Spleen (tissue), 11 donors: ENCODE data around the gene WNT8A. TPM values are rescaled to one million over a fixed set of nuclear protein-coding genes. Genes with fewer than 3 reads are reported as not detected.

Experiments
- DNase-seq: peaks from one replicate; pipeline ENCODE4 v3.0.0-alpha.2; 2020
- H3K27ac ChIP-seq, 8 donors: fragments of 200-600 bp; sonication (generic) in 7 of 8; 1 replicate in 4 of 8; 2 replicates in 4 of 8; pipeline versions ENCODE4 v1.5.0 to v1.8.0; 2016 to 2021; ENCODE audit warnings: inconsistent platforms in 4 of 8, mild to moderate bottlenecking in 4 of 8, moderate library complexity in 1 of 8
- H3K27me3 ChIP-seq, 7 donors: fragments of 200-600 bp; sonication (generic) in 6 of 7; replicated peaks in 1 of 7; 1 replicate in 4 of 7; 2 replicates in 3 of 7; pipeline versions ENCODE4 v1.5.0 to v1.8.0; 2016 to 2021; ENCODE audit warnings: inconsistent platforms in 3 of 7, mild to moderate bottlenecking in 1 of 7
- H3K36me3 ChIP-seq, 6 donors: fragments of 200-600 bp; sonication (generic) in 5 of 6; 1 replicate in 4 of 6; 2 replicates in 2 of 6; pipeline versions ENCODE4 v1.5.0 to v1.8.0; 2016 to 2021; ENCODE audit warnings: inconsistent platforms in 2 of 6
- H3K4me1 ChIP-seq, 6 donors: fragments of 200-600 bp; sonication (generic) in 5 of 6; 1 replicate in 3 of 6; 2 replicates in 3 of 6; pipeline versions ENCODE4 v1.5.0 to v1.8.0; 2016 to 2021; ENCODE audit warnings: inconsistent platforms in 3 of 6
- H3K4me3 ChIP-seq, 8 donors: fragments of 200-600 bp; sonication (generic) in 7 of 8; 1 replicate in 4 of 8; 2 replicates in 4 of 8; pipeline versions ENCODE4 v1.5.0 to v1.8.0; 2016 to 2021; ENCODE audit warnings: inconsistent platforms in 4 of 8, mild to moderate bottlenecking in 4 of 8, moderate library complexity in 2 of 8
- H3K9me3 ChIP-seq, 8 donors: fragments of 200-600 bp; sonication (generic) in 7 of 8; 1 replicate in 4 of 8; 2 replicates in 4 of 8; pipeline versions ENCODE4 v1.5.0 to v1.8.0; 2016 to 2021; ENCODE audit warnings: inconsistent platforms in 4 of 8
- CTCF ChIP-seq, 11 experiments: fragments of 200-600 bp in 7 of 11; fragments of 450-650 bp in 4 of 11; sonication (generic) in 4 of 11; IDR thresholded peaks in 8 of 11; conservative IDR thresholded peaks in 3 of 11; 1 replicate in 7 of 11; 2 replicates in 4 of 11; pipeline versions ENCODE4 v1.4.0 to v1.8.0; 2016 to 2021; ENCODE audit warnings: antibody characterized with exemption in 11 of 11, inconsistent platforms in 4 of 11, mild to moderate bottlenecking in 1 of 11
- POLR2A ChIP-seq, 3 donors: fragments of 450-650 bp; IDR thresholded peaks; one replicate each; pipeline ENCODE4 v1.5.1; 2017; ENCODE audit warnings: antibody characterized with exemption in 3 of 3, mild to moderate bottlenecking in 1 of 3
- POLR2AphosphoS5 ChIP-seq, 3 donors: sonication (generic); formaldehyde crosslinking; IDR thresholded peaks; one replicate each; pipeline ENCODE4 v1.5.1; 2017; ENCODE audit warnings: antibody characterized with exemption in 3 of 3
- WGBS, 5 donors: extraction: QIAGEN DNeasy Blood & Tissue Kit in 3 of 5; methylation state at CpG; one replicate each; pipeline versions ENCODE4 v1.1.5 to v1.1.7; 2013 to 2018; 5-methylcytosine and 5-hydroxymethylcytosine counted together
- intact Hi-C: fragments of 100-400 bp; cut with DNase I; formaldehyde crosslinking; loops from one replicate; pipeline ENCODE4 v1.15.0; 2023; ENCODE audit warnings: low total_unique reads
- polyA plus RNA-seq, 3 donors: library from polyadenylated mRNA; stranded (reverse); fragments of 200-250 nt; gene quantifications; one replicate each; pipeline ENCODE4 v1.2.1, GENCODE V29; 2013
- total RNA-seq, 7 donors: library from RNA; depleted of rRNA in 3 of 7; stranded (reverse); fragments of >200 nt in 3 of 7; fragmentation: NEBNext Ultra II Directional in 4 of 7; extraction: Animal tissue kit (Norgen Biotek cat#: 25700) in 4 of 7; gene quantifications; one replicate each; pipeline versions ENCODE4 v1.1.0 to v1.2.1, GENCODE V29; 2016 to 2021
- donor health status: healthy with polysubstance abuse.
- donor health status: DM: no; HTN: no; CAD: no; lungs with moderate emphysema.
- donor health status: DM: no; HTN: no; CAD: no.
- donor health status: Bipolar disorder and iron deficiency.
- donor health status: healthy.
- donor health status: DM: no; HTN: no; CAD: no.
- donor health status: DM: yes; HTN: yes; CAD: no.

Gene WNT8A
- total and polyA plus RNA-seq, 10 donors, result 0.05 to 0.60 TPM; not detected in 8

GRCh38 chr5:138077064-138077696 lies 6.7 kb upstream of the WNT8A start:
- intact Hi-C loops, result loop anchor here (2.0 to 10.0 kb wide), 2 partner anchors 56 to 452 kb away; no protein-coding TSS in a partner anchor
- no peak for DNase-seq
- TF ChIP-seq POLR2AphosphoS5 (IDR thresholded peaks at IDR 0.05), result no peak
- TF ChIP-seq CTCF (IDR thresholded peaks at IDR 0.05 in 8 of 11, conservative IDR thresholded peaks at IDR 0.05 in 3 of 11), result peak; percentile 63 to 85 (median 78)
- TF ChIP-seq POLR2A (IDR thresholded peaks at IDR 0.05), result no peak
- Histone ChIP-seq H3K4me3 (no peak overlapping the region), H3K36me3 (no peaks in the 10 kb centered on the region), H3K9me3 (no peaks in the 10 kb centered on the region), H3K27me3 (peaks cover 0 to under 1% (median 0%) of the 10 kb centered on the region in 7 donors), H3K27ac (no peak overlapping the region), H3K4me1 (peaks cover 0 to 15% (median 8%) of the 10 kb centered on the region in 6 donors)
- 34 to 38% (median 35%) methylated on average over 5 of the region's 5 CpGs for whole genome bisulfite sequencing, 5 donors

GRCh38 chr5:138078006-138078643 lies 5.7 kb upstream of the WNT8A start:
- Histone ChIP-seq H3K27me3 (no peaks in the 10 kb centered on the region), H3K9me3 (no peaks in the 10 kb centered on the region), H3K4me1 (peaks cover 0 to 15% (median 8%) of the 10 kb centered on the region in 6 donors), H3K27ac (no peak overlapping the region), H3K36me3 (no peaks in the 10 kb centered on the region), H3K4me3 (no peak overlapping the region)
- TF ChIP-seq CTCF (IDR thresholded peaks at IDR 0.05 in 8 of 11, conservative IDR thresholded peaks at IDR 0.05 in 3 of 11) (no peak), POLR2AphosphoS5 (IDR thresholded peaks at IDR 0.05) (no peak), POLR2A (IDR thresholded peaks at IDR 0.05) (no peak)
- intact Hi-C loops, result loop anchor here (10.0 kb wide), 1 partner anchor 453 kb away; no protein-coding TSS in a partner anchor
- 29 to 77% (median 61%) methylated on average over 1 of the region's 1 CpG for WGBS, 5 donors
- no peak for DNase-seq

GRCh38 chr5:138082033-138082432 lies 1.8 kb upstream of the WNT8A start:
- Histone ChIP-seq H3K36me3 (no peaks in the 10 kb centered on the region), H3K27me3 (no peaks in the 10 kb centered on the region), H3K4me1 (peaks cover 0 to 15% (median 8%) of the 10 kb centered on the region in 6 donors), H3K4me3 (no peak overlapping the region), H3K27ac (no peak overlapping the region), H3K9me3 (no peaks in the 10 kb centered on the region)
- intact Hi-C loops, result no loop called here
- TF ChIP-seq POLR2A (IDR thresholded peaks at IDR 0.05) (no peak), CTCF (IDR thresholded peaks at IDR 0.05 in 8 of 11, conservative IDR thresholded peaks at IDR 0.05 in 3 of 11) (no peak), POLR2AphosphoS5 (IDR thresholded peaks at IDR 0.05) (no peak)
- DNase-seq, result peak; percentile 24
- WGBS, 5 donors, result 84 to 90% (median 88%) methylated on average over 4 of the region's 4 CpGs

GRCh38 chr5:138091685-138092084 lies 7.9 kb downstream of the WNT8A start:
- 80 to 91% (median 88%) methylated on average over 4 of the region's 4 CpGs for WGBS, 5 donors
- no peak overlapping the region for H3K4me3 ChIP-seq
- DNase-seq, result no peak
- intact Hi-C loops, result no loop called here
- no peaks in the 10 kb centered on the region for H3K4me1 ChIP-seq
- no peak overlapping the region for H3K27ac ChIP-seq
- H3K36me3 ChIP-seq, result no peaks in the 10 kb centered on the region
- no peaks in the 10 kb centered on the region for H3K9me3 ChIP-seq
- no peaks in the 10 kb centered on the region for H3K27me3 ChIP-seq
- TF ChIP-seq POLR2A (IDR thresholded peaks at IDR 0.05) (no peak), CTCF (IDR thresholded peaks at IDR 0.05 in 8 of 11, conservative IDR thresholded peaks at IDR 0.05 in 3 of 11) (no peak), POLR2AphosphoS5 (IDR thresholded peaks at IDR 0.05) (no peak)
